GM18909 (cell line): ENCODE data around the gene STARD7.
"Not testable (repeated sequence)": the region's sequence is repeated elsewhere in the genome, so short reads cannot be mapped to it uniquely, and the experiment has no call there.

Source experiments
- ATAC-seq: cut with Tn5 transposase; IDR thresholded peaks from one replicate; pipeline ENCODE4 v1.9.1; 2021; ENCODE audit warnings: mild to moderate bottlenecking; ENCODE audit not compliant: unreplicated experiment, poor library complexity

STARD7 gene

DNA sequence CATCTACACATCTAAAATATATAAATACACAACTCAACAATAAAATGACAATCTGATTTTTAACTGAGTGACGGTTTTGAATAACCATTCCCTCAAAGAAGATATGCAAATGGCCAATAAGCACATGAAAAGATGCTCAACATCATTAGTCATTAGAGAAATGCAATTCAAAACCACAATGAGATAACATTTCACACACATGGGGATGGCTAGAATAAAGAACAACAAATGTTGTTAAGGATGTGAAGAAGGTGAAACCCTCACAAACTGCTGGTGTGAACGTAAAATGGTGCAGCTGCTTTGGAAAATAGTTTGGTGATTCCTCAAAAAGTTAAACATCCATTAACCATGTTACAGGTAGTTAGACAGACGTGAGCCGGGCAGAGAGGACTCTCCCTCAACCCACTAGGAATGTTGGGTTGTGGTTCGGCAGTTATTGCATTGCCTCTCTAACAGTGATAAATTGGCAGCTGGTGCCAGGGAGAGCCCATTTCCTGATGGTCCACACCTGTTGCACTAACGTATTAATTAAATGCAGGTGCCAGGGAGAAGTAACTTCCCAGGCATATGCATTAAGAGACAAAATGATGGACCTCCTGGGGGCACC, 41.1 kb downstream of the STARD7 start:
- no peak for ATAC-seq

DNA sequence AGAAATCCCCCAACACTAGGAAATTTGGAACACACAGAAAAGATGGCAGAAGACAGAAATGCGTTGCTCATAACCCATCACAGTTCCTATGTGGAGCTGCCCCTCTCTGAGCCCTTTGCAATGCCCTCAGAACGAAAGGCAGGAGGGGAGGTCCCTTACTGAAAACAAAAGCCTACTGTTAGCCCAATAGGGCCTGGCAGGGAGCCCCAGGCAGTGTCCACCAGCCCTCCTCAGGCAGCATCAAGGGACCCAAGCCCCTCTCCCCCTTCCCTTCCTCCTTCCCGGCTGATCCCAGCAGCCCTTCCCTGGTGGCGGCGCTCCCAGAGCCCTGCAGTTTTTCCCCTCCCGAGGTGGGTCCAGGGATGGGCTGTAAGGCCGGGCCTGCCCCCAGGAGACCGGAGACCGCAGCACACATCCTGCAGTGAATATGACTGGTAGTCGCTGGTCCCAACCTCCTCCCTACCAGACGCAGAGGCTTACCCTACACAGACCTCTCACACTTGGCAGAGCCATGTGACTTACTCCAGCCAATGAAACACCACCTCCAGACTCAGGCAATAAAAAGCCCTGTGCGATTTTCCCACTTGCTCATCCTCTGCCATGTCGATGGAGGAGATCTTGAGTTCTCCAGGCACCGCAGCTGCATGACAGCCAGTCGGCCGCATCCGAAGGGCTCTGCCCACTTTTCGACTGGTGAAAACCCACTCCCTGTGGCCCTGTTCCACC, 44.0 kb downstream of the STARD7 start:
- ATAC-seq = peak; percentile 67

DNA sequence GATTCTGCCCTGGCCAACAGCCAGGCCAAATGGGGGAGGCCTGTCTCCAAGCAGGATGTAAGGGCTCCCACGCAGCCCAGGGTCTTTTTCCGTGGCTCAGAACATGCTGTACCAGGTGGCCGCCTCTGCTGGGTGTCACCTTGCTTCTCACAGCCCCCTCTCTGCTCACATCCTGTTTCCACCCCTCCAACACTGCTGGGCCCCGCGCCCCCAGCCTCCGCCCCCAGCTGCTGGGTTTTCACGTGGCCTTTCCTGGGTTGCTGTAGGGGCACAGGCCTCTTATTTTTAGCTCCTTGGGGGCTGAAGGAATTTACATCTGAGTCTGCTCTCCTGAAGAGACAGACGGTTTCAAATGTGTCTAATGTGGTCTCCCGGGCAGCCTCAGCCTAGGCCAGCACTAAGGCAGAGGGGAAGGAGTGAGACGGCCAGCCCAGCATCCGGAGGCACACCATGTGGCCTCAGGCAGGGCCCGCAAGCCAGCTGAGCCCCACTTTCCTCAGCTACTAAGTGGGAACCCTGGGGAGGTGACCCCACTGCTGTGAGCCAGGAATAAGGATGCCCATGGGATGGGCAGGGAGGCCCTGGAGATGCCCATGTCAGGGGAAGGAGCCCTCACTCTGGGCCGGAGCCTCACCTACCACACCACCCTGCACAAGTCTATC, 44.7 kb downstream of the STARD7 start:
- ATAC-seq = peak; percentile 70

DNA sequence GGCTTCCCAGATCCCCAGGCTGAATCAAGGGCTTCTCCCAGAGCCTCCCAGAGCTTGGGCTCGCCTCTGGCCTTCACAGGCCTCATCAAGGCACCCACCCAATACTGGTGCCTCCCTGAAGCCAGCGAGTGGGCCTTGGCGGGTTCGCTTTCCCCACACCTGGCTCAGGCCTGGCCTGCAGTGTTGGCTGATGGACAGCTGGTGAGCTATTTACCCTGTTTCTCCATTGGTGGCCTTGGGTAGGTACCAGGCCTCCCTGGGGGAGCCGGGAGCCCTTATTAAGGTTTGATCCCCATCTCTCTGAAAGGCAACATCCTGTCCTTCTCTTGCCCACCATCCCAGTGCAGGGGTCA, 45.2 kb downstream of the STARD7 start:
- peak; percentile 12 for ATAC-seq

DNA sequence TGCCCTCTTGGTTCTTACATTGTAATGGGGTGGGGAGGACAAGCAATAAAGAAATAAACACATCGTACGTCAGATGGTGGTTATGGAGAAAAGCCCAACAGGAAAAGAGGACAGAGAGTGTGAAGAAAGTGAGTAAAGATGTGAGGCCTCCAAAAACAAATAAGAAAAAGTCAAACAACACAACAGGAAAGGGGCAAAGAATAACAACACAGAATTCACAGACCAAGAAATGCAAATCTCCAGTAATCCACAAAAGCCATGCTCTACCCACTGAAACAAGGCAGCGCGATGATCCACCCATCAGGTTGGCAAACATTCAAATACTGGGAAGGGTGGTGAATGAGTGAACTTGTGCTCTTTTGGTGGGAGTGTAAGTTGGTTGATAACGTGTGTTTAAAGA, 46.7 kb downstream of the STARD7 start:
- ATAC-seq = no peak

DNA sequence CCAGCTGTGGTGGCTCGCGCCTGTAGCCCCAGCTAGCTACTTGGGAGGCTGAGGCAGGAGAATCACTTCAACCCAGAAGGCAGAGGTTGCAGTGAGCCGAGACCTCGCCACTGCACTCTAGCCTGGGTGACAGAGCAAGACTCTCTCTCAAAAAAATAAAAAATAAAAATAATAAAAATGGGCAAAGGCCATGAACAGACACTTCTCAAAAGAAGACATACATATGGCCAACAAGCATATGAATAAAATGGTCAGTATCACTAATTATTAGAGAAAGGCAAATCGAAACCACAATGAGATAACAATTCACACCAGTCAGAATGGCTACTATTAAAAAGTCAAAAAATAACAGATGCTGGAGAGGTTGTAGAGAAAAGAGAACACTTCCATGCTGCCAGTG, 48.3 kb downstream of the STARD7 start:
- ATAC-seq = not testable (repeated sequence)

DNA sequence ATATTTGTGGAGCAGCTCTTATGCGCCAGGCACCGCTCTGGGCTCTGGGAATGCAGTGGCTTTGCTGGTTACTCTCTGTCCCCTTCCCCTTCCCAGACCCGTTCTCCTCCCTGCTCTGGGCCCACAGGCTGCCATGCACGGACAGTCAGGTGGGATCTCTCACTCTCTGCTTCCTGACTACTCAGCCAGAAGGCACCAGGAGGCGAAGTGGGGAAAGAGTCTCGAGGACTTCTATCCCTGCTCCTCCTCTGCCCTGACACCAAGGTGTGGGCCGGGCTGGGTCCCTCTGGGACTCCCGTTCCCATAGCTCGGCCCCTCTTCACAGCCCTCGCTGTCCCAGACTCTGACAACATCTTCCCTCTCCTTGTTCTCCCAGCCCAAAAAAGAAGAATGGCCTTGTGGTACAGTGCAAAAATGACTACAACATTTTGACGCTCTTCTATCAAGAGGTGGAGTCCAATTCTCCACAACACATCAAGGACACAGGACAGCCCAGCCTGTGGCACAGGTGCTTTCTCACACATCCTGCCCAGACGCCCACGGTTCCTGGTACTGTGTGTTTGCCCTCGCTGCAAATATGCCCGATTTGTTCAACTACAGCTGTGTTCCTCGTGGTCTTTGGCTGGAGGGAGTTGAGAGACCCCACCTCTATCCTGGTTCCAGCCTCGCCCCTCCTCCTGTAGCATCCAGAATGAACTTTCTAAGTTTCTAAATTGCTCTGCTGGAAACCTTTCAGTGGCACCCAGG, 49.4 kb downstream of the STARD7 start:
- ATAC-seq = no peak

DNA sequence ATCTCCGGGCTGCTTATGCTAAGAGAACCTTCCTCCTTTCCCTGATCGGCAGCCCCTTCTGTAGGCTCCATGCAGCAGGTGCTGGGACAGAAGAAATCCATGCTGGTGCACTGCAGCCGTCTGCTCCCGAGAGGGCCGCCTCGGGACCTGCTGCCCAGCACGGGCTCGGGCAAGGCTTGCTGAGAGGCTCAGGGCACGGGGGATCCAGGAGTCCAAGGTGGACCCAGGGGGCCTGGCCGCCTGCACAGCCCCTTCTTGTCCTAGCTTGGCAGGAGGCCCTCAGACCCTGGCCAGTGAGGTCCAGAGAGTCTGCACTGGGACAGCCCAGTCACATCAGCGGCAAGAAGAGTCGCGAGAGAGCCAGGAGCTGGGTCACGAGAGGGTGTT, 50.1 kb downstream of the STARD7 start:
- no peak for ATAC-seq

DNA sequence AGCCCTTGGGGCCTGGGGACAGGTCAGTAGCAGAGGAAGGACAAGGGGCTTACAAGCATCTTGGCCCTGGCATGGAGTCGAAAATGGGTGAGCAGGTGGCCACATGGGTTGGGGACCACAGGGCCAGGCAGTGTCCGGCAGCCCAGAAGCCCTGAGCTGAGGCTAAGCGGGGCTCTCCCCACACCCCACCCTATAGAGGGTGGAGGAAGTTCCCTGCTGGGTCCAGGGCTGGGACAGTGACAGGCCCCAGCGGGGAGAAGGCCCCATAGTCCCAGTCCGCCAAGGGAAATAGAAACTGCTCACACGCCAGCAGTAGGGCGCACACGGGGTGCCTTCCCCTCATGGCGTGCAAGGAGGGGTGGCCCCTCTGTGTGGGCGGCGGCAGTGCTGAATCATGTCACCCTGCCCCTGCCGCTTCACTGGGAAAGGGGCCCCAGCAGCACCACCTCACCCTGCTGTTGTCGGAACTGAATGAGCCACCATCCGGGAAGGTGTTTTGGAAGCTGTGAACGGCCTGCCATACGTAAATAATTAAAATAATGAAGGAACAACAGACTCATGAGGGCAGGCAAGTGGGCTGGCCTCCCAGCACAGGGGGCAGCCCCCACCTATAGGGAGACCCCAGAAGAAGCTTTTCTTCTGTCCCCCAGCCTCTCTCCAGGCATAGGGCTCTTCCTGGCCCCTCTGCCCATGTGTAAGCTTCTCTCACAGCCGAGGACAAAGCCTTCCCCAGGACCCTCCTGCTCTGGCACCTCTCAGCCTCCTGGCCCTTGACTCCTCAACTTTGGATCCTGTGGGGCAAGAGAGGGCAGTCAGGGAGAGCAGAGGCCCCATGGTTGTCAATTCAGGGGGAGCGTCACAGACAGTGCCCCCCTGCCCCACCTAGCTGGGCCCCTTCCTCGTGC, 50.7 kb downstream of the STARD7 start:
- ATAC-seq = peak; percentile 64

DNA sequence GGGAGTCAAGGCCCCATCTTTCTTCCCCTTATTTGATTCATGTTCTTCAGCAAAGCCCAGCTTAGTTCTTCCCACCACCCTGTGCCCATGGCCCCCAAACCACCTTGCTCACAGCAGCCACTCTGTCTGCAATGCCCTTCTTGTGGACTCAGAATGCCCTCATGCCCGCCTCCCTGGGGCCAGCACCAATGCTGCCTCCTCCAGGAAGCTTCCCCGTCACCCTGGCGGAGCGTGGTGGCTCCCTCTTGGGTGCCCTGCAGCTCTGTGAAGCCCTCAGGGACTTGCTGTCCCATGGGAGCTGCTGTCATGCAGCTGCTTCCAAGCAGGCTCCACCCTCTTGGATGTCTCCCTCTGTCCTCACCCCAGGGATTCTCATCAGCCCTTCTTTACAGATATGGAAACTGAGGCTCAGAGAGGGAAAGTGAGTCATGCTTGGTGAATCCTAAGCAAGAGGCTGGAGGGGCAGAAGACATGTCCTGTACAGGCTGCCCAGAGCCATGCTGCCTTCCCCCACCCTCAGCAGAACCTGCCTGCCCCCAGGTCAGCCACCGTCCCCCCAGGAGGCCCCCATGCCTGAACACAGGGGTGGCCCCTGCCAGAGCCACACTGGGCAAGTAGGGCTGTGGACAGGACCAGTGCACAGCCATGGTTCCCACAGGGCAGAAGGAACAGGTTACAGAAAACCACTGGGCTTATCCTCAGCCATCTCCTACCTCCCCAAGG, 51.5 kb downstream of the STARD7 start:
- ATAC-seq = peak; percentile 41

DNA sequence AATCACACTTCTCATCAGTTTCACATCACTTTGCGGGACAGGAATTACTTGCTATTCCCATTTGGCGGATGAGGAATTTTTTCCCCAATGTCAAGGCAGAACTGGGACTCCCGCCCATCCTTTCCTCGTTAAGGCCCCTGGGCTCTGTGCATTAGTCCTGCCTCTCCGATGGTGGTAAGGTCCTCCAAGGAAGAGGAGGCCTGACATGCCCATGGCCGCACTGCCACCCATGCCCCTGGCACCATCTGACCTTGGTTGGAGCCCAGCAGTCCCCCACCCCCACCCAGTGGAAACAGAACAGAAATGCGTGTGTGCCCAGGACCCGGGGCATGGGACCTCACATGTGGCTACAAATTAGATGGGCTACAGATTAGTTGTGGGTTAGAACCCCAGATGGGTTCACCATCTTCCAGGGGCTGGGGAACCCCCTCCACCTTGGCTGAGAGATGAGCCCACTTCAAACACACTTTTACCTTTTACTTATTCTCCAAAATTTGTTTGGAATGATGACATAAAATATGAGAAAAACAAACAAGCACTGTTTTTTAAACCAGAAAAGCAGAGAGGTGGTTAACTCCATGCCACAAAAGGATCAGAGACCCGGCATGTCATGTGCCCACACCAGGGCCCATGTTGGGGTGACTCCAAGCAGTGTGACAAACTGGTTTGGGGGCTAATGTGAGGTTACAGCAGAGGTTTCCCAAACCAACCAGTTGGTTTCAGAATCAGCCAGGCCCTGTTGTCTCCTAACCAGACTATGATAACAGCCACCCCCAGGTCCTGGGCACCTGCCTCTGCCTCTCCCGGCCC, 52.4 kb downstream of the STARD7 start:
- no peak for ATAC-seq

DNA sequence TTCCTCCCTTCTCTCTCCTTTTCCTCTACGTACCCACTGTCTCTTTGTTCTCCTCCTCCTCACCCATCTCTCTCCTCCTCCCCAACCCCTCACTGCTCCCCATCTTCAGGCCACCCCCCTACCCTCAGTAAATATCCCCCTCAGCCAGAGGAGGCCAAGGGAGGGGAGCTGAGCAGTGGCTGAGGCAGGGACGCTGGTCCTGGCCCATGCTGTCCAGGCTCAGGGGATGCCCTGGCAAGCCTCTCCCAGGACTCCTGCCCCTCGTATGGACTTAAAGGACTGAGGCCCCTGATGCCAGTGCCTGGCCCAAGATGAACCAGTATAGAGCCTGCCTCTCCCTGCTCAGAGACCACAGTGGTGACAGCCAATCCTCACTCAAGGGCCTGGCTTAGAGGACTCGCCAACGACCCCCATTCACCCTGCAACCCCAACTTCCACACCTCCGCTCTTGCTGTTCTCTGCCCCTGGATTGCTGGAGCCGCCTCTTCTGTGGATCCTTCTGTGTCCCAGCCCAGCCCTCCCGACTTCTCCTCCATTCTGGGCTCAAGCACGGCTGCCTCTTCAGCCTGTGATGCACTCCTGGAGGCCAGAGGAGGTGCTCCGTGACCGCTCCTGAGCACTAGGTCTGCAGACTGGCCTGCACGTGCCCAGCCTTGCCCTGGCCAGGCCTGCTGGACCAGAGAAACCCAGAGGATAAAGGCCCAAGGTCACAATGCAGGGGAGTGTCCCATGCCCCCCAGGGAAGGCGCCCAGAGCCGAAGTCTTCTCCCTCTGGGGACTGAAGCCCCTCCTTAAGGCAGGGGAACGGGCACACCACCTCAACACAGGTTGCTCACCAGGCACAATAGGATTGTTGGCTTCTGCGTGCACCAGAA, 53.9 kb downstream of the STARD7 start:
- no peak for ATAC-seq

DNA sequence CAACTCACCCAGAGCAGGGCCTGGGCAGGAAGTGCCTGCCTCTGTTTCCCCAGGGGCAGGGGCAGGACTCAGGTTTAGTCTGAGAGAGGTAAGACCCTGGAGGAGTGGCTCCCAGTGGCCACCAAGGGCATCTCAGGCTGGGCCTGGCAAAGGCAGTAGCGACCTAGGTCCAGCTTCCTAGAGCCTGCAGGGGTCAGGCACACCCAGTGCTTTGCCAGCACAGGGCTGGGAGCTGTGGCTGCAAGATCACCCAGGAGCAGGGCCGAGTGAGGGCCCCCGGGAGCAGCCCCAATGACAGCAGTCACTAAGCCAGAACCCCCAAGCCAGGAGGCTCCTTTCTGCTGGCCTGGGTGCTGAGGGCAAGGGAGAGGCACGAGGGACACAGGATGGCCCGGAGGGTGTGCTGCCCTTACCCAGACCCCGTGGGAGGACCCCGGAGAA, 54.6 kb downstream of the STARD7 start:
- no peak for ATAC-seq

DNA sequence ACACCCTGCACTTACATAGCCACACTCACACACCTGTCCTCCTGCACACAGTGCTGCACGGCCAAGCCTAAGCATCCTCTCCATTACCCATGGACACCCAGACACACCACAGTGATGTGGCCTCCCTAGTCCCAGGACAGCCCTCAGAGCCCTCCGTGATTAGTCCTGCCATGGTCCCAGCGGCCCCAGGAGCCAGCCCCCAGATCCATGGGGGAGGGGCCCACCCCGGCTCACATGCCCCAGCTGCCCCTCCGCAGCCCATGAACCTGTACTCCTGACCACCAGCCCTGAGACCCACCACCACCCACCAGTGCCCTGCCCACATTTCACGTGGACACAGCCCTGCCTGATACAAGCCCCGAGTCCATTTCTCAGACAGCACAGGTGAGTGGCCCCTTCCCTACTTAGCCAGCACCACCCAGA, 55.3 kb downstream of the STARD7 start:
- ATAC-seq = no peak

DNA sequence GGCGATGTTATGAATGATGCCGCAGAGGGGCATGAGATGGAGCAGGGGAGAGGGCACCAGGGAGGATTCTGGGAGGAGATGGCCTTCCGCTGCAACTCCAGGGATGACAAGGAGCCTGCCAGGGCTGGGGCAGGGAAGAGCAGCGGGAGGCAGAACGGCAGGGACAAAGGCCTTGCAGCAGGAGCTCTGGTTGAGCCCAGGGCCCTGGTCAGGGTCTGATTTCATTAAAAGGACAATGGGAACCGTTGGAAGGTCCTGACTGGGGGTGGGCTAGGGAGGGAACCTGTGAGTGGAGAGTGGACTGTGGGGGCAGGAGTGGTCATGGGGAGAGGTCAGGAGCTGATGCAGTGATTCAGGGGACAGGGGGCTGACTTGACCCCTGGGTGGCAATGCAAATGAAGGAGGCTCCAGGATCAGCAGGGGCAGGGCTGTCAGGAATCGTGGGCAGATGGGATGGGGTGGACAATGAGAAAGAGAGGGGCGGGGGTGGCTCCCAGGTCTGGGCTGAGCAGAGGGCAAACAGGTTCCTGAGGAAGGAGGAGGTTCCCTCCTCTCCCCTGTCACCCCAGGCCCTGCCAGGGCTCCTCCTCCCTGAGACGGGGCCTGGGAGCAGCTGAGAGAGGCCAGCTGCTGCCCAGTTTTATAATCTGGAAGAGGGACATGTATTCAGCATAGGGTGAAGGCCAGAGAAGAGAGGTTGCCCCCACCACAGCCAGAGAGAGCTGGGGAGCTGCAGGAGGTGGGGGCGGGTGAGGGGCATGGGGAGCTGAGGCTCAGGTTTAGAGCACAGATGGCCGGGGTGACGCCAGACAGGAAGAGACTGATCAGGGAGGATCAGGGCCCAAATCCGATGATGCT, 56.1 kb downstream of the STARD7 start:
- no peak for ATAC-seq

DNA sequence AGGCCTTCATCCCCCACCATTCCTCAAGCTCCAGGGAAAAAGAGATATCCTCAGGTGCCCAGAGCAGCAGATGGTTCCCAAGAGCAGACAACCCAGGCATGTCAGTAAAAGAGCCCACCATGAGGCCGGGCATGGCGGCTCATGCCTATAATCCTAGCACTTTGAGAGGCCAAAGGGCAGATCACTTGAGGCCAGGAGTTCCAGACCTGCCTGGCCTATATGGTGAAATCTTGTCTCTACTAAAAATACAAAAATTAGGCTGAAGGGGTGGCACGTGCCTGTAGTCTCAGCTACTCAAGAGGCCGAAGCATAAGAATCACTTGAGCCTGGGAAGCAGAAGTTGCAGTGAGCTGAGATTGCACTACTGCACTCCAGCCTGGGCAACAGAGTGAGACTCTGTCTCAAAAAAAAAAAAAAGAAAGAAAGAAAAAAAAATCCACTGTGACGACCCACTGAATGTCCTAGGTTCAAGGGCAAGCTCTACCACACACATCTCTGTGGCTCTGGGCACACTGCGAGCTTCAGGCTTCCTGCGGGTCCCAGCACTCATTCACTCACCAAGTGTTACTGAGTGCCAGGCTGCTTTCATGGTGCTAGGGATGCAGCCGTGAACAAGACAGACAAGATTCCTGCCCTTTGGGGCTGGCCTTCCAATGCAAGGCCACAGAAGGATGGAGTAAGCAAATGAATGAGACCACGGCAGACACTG, 56.9 kb downstream of the STARD7 start:
- ATAC-seq = no peak
